A673 (cell line): ENCODE data around the gene GADD45A.

Experiments used
- CTCF ChIP-seq: fragments of 300-800, 200-600 bp; sonication (generic); conservative IDR thresholded peaks from 2 replicates; pipeline ENCODE4 v1.5.1; 2017; ENCODE audit warnings: low read depth, mild to moderate bottlenecking, antibody characterized with exemption, low read length, moderate library complexity, mixed read lengths
- EZH2 ChIP-seq: fragments of 200-600 bp; sonication (generic); IDR thresholded peaks from 2 replicates; pipeline ENCODE4 v1.6.1; 2017; ENCODE audit warnings: borderline replicate concordance, low read depth, mild to moderate bottlenecking, mixed read lengths, antibody characterized with exemption, low read length; ENCODE audit not compliant: poor library complexity, severe bottlenecking

GRCh38 chr1:67674260-67675011, 10.6 kb upstream of the GADD45A start:
- no peak for TF ChIP-seq EZH2
- no peak for TF ChIP-seq CTCF
